CD14-positive monocyte (primary cell): Measurements from ENCODE around the gene TACR1. TPM values are rescaled to one million over a fixed set of nuclear protein-coding genes. Genes with fewer than 3 reads are reported as not detected.

Experiments used
- DNase-seq, 3 donors: peaks; one replicate each; pipeline ENCODE4 v3.0.0-alpha.2; 2011 to 2022
- H2AFZ ChIP-seq: 2 replicates; pipeline ENCODE4 v1.6.0; 2012; ENCODE audit warnings: mild to moderate bottlenecking, low read depth, low read length, inconsistent platforms; ENCODE audit not compliant: insufficient read depth, poor library complexity, severe bottlenecking
- H3K27ac ChIP-seq, 2 donors: 1 replicate in 1 of 2; 2 replicates in 1 of 2; pipeline ENCODE4 v1.5.1; 2012 to 2013; ENCODE audit warnings: low read length in 2 of 2, control low read depth in 1 of 2, inconsistent platforms in 1 of 2, low read depth in 1 of 2, mild to moderate bottlenecking in 1 of 2
- H3K27me3 ChIP-seq, 2 donors: one replicate each; pipeline versions ENCODE4 v1.6.0 to v1.6.1; 2011 to 2013; ENCODE audit warnings: low read length in 2 of 2; ENCODE audit not compliant: control insufficient read depth in 2 of 2, insufficient read depth in 2 of 2
- H3K36me3 ChIP-seq, 2 donors: replicated peaks in 1 of 2; 1 replicate in 1 of 2; 2 replicates in 1 of 2; pipeline versions ENCODE4 v1.5.1 to v1.6.1; 2012 to 2013; ENCODE audit warnings: low read length in 2 of 2, control low read depth in 1 of 2, inconsistent platforms in 1 of 2, mild to moderate bottlenecking in 1 of 2; ENCODE audit not compliant: insufficient read depth in 2 of 2, control insufficient read depth in 1 of 2
- H3K4me1 ChIP-seq, 2 donors: 1 replicate in 1 of 2; 2 replicates in 1 of 2; pipeline versions ENCODE4 v1.5.1 to v1.6.1; 2012 to 2013; ENCODE audit warnings: low read length in 2 of 2, control low read depth in 1 of 2, inconsistent platforms in 1 of 2, mild to moderate bottlenecking in 1 of 2, moderate library complexity in 1 of 2; ENCODE audit not compliant: insufficient read depth in 2 of 2, control insufficient read depth in 1 of 2
- H3K4me2 ChIP-seq: replicated peaks from 2 replicates; pipeline ENCODE3; 2012; ENCODE audit warnings: low read length, moderate library complexity, mild to moderate bottlenecking; ENCODE audit not compliant: poor library complexity, severe bottlenecking; ENCODE audit errors: extremely low read depth
- H3K4me3 ChIP-seq, 3 experiments: fragments of 200-600 bp in 1 of 3; sonication (generic) in 1 of 3; replicated peaks in 1 of 3; 1 replicate in 2 of 3; 2 replicates in 1 of 3; pipeline ENCODE4 v1.5.1; 2011 to 2013; ENCODE audit warnings: low read length in 3 of 3, mild to moderate bottlenecking in 3 of 3, control low read depth in 2 of 3, low read depth in 2 of 3, inconsistent platforms in 1 of 3, moderate library complexity in 1 of 3
- H3K79me2 ChIP-seq: 2 replicates; pipeline ENCODE4 v1.6.0; 2012; ENCODE audit warnings: mild to moderate bottlenecking, control low read depth, inconsistent platforms, low read length, moderate library complexity; ENCODE audit not compliant: insufficient read depth
- H3K9ac ChIP-seq: 2 replicates; pipeline ENCODE4 v1.6.0; 2017; ENCODE audit warnings: low read length, mild to moderate bottlenecking; ENCODE audit not compliant: insufficient read depth, poor library complexity, severe bottlenecking
- H3K9me3 ChIP-seq, 2 donors: replicated peaks in 1 of 2; 1 replicate in 1 of 2; 2 replicates in 1 of 2; pipeline versions ENCODE4 v1.5.1 to v1.6.1; 2012 to 2013; ENCODE audit warnings: low read length in 2 of 2, control low read depth in 1 of 2; ENCODE audit not compliant: control insufficient read depth in 1 of 2, insufficient read depth in 1 of 2
- H4K20me1 ChIP-seq: 2 replicates; pipeline ENCODE4 v1.6.0; 2012; ENCODE audit warnings: mild to moderate bottlenecking, low read length, control low read depth, moderate library complexity; ENCODE audit not compliant: insufficient read depth
- H3K27ac Mint-ChIP-seq, 7 donors: one replicate each; pipeline ENCODE4 v1.8.0; 2020; ENCODE audit warnings: mild to moderate bottlenecking in 7 of 7, mixed read lengths in 7 of 7, moderate library complexity in 6 of 7, inconsistent platforms in 2 of 7
- H3K27me3 Mint-ChIP-seq, 3 donors: one replicate each; pipeline ENCODE4 v1.8.0; 2021 to 2022; ENCODE audit warnings: low read depth in 3 of 3, mild to moderate bottlenecking in 3 of 3, mixed read lengths in 3 of 3, moderate library complexity in 3 of 3, inconsistent platforms in 1 of 3
- H3K36me3 Mint-ChIP-seq, 2 donors: one replicate each; pipeline ENCODE4 v1.8.0; 2020; ENCODE audit warnings: mixed read lengths in 2 of 2, inconsistent platforms in 1 of 2, mild to moderate bottlenecking in 1 of 2
- H3K4me1 Mint-ChIP-seq: one replicate; pipeline ENCODE4 v1.8.0; 2020; ENCODE audit warnings: mild to moderate bottlenecking, mixed read lengths
- H3K4me3 Mint-ChIP-seq, 2 donors: one replicate each; pipeline ENCODE4 v1.8.0; 2020; ENCODE audit warnings: mild to moderate bottlenecking in 2 of 2, mixed read lengths in 2 of 2, moderate library complexity in 1 of 2
- H3K9me3 Mint-ChIP-seq, 7 donors: one replicate each; pipeline ENCODE4 v1.8.0; 2020 to 2022; ENCODE audit warnings: mixed read lengths in 7 of 7, mild to moderate bottlenecking in 6 of 7, moderate library complexity in 6 of 7, inconsistent platforms in 2 of 7
- WGBS: methylation state at CpG from one replicate; pipeline ENCODE4 v1.1.5; 2013; ENCODE audit warnings: missing lambda C conversion rate; ENCODE audit not compliant: insufficient coverage; 5-methylcytosine and 5-hydroxymethylcytosine counted together
- intact Hi-C, 2 donors: fragments of 100-400 bp; cut with micrococcal nuclease; formaldehyde crosslinking; loops; one replicate each; pipeline versions ENCODE4 v1.15.0 to v1.15.1; 2023
- polyA plus RNA-seq, 3 donors: library from polyadenylated mRNA; depleted of rRNA in 1 of 3; unstranded in 2 of 3; stranded (reverse) in 1 of 3; fragments of 300-500 nt in 2 of 3; fragments of >200 nt in 1 of 3; fragmentation: Illumina TruSeq in 2 of 3; gene quantifications; 1 replicate in 2 of 3; 2 replicates in 1 of 3; pipeline ENCODE4 v1.2.3, GENCODE V29; 2012 to 2021
- TF ChIP-seq, protein P1 (sequence below): fragments of 200-600 bp; IDR thresholded peaks from one replicate; pipeline ENCODE4 v1.8.0; 2022; ENCODE audit warnings: antibody characterized with exemption, mild to moderate bottlenecking

Gene TACR1
- polyA plus RNA-seq, 3 donors = not detected

DNA sequence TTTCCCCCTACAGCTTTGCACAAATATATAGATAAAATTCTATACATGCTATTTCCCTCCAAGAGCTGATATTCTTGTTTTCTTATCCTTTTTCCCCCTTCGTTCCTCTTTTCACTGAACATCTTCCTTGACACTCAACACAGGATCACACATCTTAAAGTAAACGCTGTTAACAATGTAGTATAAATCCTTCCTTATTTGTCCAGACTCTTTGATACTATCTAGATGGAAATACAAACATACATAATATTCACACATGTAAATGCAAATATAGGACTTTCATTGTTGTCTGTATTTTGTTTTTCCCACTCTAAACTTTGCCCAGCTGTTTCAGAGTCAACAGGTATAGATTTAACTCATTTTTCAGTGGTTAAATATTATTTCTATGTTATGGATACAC, 3.0 kb upstream of the TACR1 start:
- DNase-seq = no peak
- Histone ChIP-seq H3K27me3 (peaks cover 47 to 56% of the 10 kb centered on the region in 2 donors), H4K20me1 (no peaks in the 10 kb centered on the region), H3K79me2 (no peaks in the 10 kb centered on the region), H3K27ac (no peak overlapping the region), H3K4me2 (no peak overlapping the region), H3K9ac (no peak overlapping the region), H3K36me3 (no peaks in the 10 kb centered on the region), H2AFZ (no peak overlapping the region), H3K4me3 (no peak overlapping the region), H3K9me3 (peaks cover 0 to 25% of the 10 kb centered on the region in 2 donors), H3K4me1 (peaks cover 6% of the 10 kb centered on the region in 2 donors)
- no CpG with 5 or more reads among the region's 2 CpGs for WGBS
- H3K4me3 Mint-ChIP-seq = peak overlapping the region in 1 of 2 donors; percentile 79
- TF ChIP-seq, protein P1, sequence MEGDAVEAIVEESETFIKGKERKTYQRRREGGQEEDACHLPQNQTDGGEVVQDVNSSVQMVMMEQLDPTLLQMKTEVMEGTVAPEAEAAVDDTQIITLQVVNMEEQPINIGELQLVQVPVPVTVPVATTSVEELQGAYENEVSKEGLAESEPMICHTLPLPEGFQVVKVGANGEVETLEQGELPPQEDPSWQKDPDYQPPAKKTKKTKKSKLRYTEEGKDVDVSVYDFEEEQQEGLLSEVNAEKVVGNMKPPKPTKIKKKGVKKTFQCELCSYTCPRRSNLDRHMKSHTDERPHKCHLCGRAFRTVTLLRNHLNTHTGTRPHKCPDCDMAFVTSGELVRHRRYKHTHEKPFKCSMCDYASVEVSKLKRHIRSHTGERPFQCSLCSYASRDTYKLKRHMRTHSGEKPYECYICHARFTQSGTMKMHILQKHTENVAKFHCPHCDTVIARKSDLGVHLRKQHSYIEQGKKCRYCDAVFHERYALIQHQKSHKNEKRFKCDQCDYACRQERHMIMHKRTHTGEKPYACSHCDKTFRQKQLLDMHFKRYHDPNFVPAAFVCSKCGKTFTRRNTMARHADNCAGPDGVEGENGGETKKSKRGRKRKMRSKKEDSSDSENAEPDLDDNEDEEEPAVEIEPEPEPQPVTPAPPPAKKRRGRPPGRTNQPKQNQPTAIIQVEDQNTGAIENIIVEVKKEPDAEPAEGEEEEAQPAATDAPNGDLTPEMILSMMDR = no peak
- H3K9me3 Mint-ChIP-seq = peaks cover 0 to 6% (median 2%) of the 10 kb centered on the region in 7 donors
- peaks cover 50 to 58% (median 54%) of the 10 kb centered on the region in 3 donors for H3K27me3 Mint-ChIP-seq
- H3K27ac Mint-ChIP-seq = no peak overlapping the region
- H3K4me1 Mint-ChIP-seq = peaks cover 10% of the 10 kb centered on the region
- H3K36me3 Mint-ChIP-seq = no peaks in the 10 kb centered on the region
- intact Hi-C loops = no loop called here

DNA sequence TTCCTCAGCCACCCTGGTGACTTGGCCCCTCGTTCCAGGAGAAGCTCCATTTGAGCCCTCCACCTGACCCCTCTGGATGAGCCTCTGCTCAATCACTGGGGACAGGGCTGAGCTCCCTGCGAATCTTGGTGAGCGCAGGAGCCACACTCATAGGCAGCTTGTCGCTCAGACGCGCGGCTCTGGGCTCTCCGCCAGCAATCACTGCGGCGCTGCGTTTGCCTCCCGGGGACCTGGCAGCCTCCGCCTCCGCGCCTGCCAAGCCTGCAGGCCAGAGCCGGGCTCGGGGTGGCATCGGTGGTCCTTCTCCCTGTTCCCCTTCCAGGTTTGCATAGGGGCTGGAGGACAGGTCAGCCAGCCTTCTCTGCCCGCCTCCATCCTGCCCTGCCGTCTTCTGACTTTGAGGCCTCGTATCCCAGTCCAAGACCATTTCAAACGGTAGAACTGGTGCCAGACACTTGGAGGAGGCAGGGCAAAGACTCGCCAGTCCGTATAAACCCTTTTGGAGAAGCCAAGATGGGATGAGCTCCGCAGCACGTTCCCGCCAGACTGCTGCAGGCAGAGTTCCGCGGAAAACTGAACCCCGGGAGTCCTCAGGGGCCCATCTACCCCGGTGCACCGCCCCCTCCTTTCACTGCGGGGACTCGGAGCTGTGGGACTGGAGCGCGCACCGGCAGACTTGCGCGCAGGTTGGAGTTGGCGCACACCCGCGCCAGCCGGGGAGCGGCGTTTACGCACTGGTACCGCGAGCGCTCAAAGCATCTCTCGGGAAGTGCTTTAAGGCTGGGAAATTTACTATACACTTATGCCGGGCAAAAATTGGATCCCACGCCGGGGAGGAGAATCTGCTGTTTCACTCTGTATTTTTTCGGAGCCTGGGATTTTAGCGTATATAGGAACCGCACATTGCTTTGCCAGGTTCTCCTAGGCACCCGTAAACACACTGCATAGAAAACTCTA, 1.1 kb upstream of the TACR1 start:
- H3K4me3 Mint-ChIP-seq = peak overlapping the region in 1 of 2 donors; percentile 86
- H3K27me3 ChIP-seq = peaks cover 51 to 64% of the 10 kb centered on the region in 2 donors
- intact Hi-C loops = no loop called here
- peaks cover 0 to 6% (median 2%) of the 10 kb centered on the region in 7 donors for H3K9me3 Mint-ChIP-seq
- peaks cover 0 to 25% of the 10 kb centered on the region in 2 donors for H3K9me3 ChIP-seq
- no peaks in the 10 kb centered on the region for H4K20me1 ChIP-seq
- H3K27me3 Mint-ChIP-seq = peaks cover 53 to 65% (median 65%) of the 10 kb centered on the region in 3 donors
- H3K4me1 ChIP-seq = peaks cover 6% of the 10 kb centered on the region in 2 donors
- H2AFZ ChIP-seq = no peak overlapping the region
- no peak overlapping the region for H3K27ac Mint-ChIP-seq
- WGBS = 2% methylated on average over 57 of the region's 57 CpGs
- H3K4me1 Mint-ChIP-seq = peaks cover 10% of the 10 kb centered on the region
- H3K79me2 ChIP-seq = no peaks in the 10 kb centered on the region
- no peak overlapping the region for H3K4me2 ChIP-seq
- TF ChIP-seq, protein P1 = no peak
- H3K4me3 ChIP-seq = no peak overlapping the region
- H3K36me3 ChIP-seq = no peaks in the 10 kb centered on the region
- H3K27ac ChIP-seq = no peak overlapping the region
- H3K36me3 Mint-ChIP-seq = no peaks in the 10 kb centered on the region
- H3K9ac ChIP-seq = no peak overlapping the region
- no peak for DNase-seq
